ENCODE data around the gene STAT4. TPM values are rescaled to one million over a fixed set of nuclear protein-coding genes. Genes with fewer than 3 reads are reported as not detected.

STAT4 gene
- total RNA-seq, 1 experiment from 2014 or later, result 0.33 TPM

DNA sequence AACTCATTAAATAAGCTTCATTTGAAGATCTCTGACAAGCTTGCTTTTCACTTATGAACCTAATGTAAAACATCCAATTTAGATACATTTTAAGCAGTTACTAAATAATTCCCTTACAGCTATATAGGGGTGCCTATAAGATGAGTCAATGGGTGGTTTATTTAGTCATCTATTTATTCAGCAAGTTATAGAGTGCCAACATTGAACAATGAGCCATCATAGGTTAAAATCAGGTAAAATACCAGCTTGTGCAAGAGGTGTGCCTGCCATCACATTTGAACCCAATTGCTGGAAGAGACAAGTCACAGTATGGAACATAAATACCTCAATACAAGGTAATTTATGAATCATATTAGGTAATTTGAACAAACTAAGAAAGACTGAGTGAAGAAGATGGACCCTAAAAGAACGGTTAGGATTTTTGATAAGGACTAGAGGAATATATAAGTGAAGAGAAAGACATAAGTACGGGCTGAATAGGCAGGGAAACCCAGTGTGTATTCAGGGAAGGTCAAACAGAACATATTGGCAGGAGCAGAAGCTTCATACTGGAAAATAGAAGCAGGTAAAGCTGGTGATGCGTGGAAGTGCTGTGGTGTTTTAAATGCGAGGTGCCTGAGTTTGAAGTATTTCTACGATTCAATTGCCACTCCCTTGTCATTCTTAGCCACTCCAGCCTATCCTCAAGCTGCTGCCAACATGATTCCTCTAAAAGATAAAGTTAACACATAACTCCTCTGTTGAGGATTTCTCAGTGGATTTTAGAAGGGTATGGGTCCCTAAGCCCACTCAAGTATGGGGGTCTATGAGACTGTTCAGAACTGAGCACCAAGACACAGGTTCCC, 18.9 kb upstream of the STAT4 start:
- peaks cover 15 to 17% of the 10 kb centered on the region in 2 experiments for H3K4me1 Mint-ChIP-seq
- no CpG with 5 or more reads among the region's 5 CpGs for WGBS (ENCODE audit: extremely low coverage, insufficient read length, low lambda C conversion rate)
- TF ChIP-seq, protein P1, sequence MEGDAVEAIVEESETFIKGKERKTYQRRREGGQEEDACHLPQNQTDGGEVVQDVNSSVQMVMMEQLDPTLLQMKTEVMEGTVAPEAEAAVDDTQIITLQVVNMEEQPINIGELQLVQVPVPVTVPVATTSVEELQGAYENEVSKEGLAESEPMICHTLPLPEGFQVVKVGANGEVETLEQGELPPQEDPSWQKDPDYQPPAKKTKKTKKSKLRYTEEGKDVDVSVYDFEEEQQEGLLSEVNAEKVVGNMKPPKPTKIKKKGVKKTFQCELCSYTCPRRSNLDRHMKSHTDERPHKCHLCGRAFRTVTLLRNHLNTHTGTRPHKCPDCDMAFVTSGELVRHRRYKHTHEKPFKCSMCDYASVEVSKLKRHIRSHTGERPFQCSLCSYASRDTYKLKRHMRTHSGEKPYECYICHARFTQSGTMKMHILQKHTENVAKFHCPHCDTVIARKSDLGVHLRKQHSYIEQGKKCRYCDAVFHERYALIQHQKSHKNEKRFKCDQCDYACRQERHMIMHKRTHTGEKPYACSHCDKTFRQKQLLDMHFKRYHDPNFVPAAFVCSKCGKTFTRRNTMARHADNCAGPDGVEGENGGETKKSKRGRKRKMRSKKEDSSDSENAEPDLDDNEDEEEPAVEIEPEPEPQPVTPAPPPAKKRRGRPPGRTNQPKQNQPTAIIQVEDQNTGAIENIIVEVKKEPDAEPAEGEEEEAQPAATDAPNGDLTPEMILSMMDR (conservative IDR thresholded peaks at IDR 0.05), result no peak

More for the DNA sequence above, 18.9 kb upstream of the STAT4 start:
- Histone ChIP-seq H3K9ac (ENCODE audit: extremely low read depth, insufficient read length, low read length) (no peak overlapping the region), H2BK20ac (ENCODE audit: low read depth, low read length, poor library complexity, severe bottlenecking) (no peak overlapping the region), H3K79me1 (ENCODE audit: insufficient read depth, low read depth, low read length, poor library complexity, severe bottlenecking) (no peaks in the 10 kb centered on the region), H4K8ac (replicated peaks; ENCODE audit: insufficient read length, low read depth, low read length) (no peak overlapping the region), H2AK5ac (ENCODE audit: insufficient read length, low read length) (no peak overlapping the region), H3K56ac (ENCODE audit: insufficient read length, low read depth, low read length) (no peak overlapping the region), H3K79me2 (ENCODE audit: insufficient read depth, low read length) (no peaks in the 10 kb centered on the region), H3K9me3 (ENCODE audit: control insufficient read depth, low read depth, low read length) (no peaks in the 10 kb centered on the region), H3K23ac (ENCODE audit: insufficient read length, low read depth, low read length) (no peak overlapping the region), H4K20me1 (ENCODE audit: control insufficient read depth, insufficient read depth, insufficient read length) (no peaks in the 10 kb centered on the region), H3T11ph (ENCODE audit: low read length) (no peak overlapping the region), H3K18ac (ENCODE audit: insufficient read length, low read depth, low read length) (no peak overlapping the region), H3K14ac (ENCODE audit: insufficient read depth, low read length) (no peak overlapping the region), H2BK12ac (ENCODE audit: insufficient read length, low read depth, low read length) (no peak overlapping the region), H3K4me1 (ENCODE audit: insufficient read depth, low read length) (peaks cover 5% of the 10 kb centered on the region; the same call in 1 of the 2 replicates), H4K5ac (ENCODE audit: insufficient read length, low read depth, low read length) (no peak overlapping the region), H2BK120ac (ENCODE audit: low read depth, low read length, poor library complexity, severe bottlenecking) (no peak overlapping the region), H2BK15ac (ENCODE audit: low read depth, low read length) (no peak overlapping the region), H3K4ac (ENCODE audit: low read depth, low read length) (no peak overlapping the region), H3K23me2 (ENCODE audit: insufficient read length, low read depth, low read length, poor library complexity, severe bottlenecking) (no peaks in the 10 kb centered on the region), H3K4me2 (ENCODE audit: insufficient read depth, insufficient read length, low read length) (no peak overlapping the region), H2AFZ (ENCODE audit: low read length) (no peak overlapping the region), H2BK5ac (ENCODE audit: insufficient read length, low read length) (no peak overlapping the region), H3K27ac (ENCODE audit: insufficient read length, low read depth, low read length) (no peak overlapping the region), H3K27me3 (ENCODE audit: insufficient read depth, low read length) (no peaks in the 10 kb centered on the region), H4K91ac (ENCODE audit: insufficient read length, low read depth, low read length) (no peak overlapping the region)
- no peak overlapping the region for H3K4me3 Mint-ChIP-seq
- H3K27ac Mint-ChIP-seq, result no peak overlapping the region
- H3K27me3 Mint-ChIP-seq (ENCODE audit: low read depth), result no peaks in the 10 kb centered on the region
- H3K36me3 Mint-ChIP-seq (ENCODE audit: insufficient read depth in 1 of 3, low read depth in 3 of 3), result no peaks in the 10 kb centered on the region
- no peaks in the 10 kb centered on the region for H3K9me3 Mint-ChIP-seq
- no peak for DNase-seq
